Hematopoietic multipotent progenitor cell treated with erythropoietin and hydrocortisone succinate and interleukin-3 and kit ligand, for 6 days (in vitro differentiated cells): ENCODE results near the gene ULK3.
A peak's percentile ranks its signal among the peaks of the same experiment; 100 is the strongest.

Experiments
- DNase-seq: peaks from one replicate; pipeline ENCODE4 v3.0.0-alpha.2; 2015

ULK3 gene

DNA sequence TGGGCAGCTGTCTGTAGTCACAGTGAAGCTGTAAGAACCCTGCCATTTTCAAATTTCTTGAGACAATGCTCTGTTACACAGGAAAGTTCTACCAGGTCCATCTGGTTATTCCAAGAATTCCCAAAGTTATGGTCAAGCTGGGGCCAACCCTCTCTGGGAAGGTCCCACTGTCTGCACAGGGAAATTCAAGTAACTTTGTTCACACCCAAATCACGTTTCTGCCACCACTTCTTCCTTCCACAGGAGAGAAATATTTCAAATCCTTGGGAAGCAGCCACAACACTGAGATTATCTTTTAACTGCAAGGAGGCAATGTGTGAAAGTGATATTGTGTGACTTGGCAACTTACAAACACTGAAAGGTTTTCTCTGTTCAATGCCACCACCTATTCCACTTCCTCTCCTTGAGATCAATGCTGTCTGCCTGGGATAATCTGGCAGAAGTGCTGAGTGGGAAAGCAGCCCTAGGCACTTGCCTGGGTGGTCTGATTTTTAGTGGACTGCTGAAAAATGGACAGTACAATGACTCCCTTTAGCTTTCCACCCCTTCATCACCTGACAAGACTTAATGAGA is 24.6 kb upstream of the ULK3 start:
- peak; percentile 73 for DNase-seq

DNA sequence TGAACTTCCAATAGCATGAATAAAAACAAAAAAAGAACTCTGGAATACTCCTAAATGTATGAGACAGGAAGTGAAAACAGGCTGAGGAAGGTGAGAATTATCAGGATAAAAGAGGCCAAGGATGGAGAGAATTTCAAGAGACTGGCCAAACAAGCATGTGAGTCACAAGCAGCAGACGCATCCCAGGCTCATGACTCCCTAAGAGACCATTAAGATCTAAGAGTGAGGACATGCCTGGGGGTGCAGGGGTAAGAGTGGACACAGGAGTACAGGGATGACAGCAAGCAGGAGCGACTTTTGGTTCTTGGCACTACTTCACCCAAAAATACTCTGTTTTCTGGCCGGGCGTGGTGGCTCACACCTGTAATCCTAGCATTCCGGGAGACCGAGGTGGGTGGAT is 23.1 kb upstream of the ULK3 start:
- no peak for DNase-seq

DNA sequence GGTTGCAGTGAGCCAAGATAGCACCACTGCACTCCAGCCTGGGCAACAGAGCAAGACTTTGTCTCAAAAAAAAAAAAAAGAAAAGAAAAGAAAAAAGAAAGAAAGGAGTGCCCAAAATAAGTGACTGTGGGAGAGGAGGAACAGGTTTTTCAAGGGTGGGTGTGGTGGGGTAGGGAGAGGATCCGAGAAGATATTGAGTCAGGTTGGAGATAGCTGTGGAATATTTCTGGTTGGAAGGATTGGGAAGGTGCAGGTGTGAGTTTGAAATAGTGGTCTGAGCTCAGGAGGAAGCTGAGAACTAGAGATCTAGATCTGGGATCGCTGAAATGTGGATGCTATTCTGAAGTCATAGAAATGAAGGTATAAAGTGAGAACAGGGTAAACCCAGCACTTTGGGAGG is 22.4 kb upstream of the ULK3 start:
- no peak for DNase-seq

DNA sequence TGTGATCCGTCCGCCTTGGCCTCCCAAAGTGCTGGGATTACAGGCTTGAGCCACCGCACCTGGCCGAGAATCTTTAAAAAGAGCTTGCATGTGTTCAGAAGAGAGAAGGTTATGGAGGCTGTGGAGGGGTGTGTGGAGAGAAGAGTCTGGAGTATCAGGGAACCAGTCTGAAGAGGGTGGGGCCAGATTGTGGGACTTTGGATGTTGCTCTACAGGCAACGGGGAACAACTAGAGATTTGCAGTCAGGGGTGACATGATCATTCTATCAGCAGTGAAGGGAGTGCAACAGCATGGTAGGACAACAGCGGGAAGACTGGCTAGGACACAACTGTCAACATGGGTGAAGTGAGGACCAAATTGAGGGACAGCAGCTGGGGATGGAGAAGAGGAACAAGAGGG is 21.3 kb upstream of the ULK3 start:
- DNase-seq, result no peak

DNA sequence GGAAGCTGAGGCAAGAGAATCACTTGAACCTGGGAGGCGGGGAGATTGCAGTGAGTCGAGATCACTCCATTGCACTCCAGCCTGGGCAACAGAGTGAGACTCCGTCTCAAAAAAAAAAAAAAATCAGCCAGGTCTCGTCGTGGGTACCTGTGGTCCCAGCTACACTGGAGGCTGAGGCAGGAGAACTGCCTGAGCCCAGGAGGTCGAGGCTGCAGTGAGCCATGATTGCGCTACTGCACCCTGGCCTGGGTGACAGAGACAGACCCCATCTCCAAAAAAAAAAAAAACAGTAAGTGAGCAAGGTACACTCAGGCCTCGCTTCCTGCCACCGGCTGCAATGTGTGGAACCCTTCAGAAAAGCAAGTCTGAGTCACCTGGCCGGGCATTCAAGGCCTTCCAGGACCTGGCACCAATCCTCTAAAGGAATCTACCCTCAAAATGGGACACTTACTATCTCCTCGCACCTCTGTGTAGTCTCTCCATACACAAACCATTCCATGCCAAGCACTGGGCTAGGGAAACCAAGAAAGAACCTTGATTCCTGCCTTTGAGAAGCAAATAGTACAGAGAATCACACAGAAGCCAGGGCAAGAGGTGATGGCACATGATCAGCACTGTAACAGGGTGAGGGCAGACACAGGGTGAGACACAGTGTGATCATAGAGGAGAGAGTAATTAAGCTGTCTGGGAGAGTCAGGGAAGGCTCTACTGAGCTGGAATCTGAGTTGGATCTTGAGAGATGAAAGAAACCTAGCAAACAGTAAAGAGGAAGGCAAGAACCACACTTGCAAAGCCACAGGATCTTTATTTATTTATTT is 20.5 kb upstream of the ULK3 start:
- DNase-seq, result no peak

DNA sequence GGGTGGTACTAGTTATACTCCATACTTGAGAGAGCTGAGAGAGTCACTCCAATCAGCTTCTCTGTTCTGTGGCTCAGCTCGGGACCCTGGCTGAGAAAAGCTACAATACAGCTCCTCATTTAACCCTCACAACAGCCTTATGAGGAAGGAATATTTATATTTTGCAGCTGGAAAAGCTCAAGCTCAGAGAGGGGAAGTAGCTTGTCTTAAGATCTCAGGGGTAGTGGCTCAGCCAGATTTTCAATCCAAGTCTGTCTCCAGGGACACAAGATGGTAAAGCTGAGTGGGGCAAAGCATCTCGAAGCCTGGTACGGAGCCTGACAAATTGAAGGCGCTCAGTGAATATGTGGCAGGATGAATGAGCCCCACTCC is 15.4 kb upstream of the ULK3 start:
- DNase-seq, result no peak

DNA sequence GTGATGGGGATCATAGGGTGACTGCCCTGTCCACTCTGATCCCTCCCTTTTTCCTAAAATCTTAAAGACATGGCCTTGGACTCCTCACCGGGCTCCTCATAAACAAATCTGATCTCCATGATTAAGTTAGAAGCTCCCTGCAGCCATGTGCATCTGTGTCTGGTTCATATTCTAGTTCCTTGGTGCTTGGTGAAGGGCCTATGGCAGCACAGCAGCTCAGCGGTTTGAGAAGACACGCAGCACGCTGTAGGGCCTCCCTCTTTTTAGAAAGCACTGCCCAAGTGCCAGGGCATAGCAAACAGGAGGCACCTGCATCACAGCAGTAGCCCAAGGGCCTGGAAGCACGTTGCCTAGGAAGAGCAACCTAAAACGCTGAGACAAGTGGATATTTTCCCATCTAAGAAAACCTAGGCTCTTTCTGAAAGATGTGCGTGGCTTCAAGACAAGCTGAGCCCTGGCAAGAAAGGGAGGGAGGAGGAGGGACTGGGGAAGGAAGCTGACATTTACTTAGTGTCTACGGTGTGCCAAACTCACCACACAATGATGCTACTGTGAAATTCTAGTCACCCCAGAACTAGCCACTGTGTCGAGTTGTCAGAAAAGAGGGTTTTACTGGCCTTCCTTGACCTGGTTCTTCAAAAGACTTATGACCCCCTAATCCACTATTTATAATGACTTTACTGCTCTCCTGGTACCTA is 14.9 kb upstream of the ULK3 start:
- DNase-seq, result no peak

DNA sequence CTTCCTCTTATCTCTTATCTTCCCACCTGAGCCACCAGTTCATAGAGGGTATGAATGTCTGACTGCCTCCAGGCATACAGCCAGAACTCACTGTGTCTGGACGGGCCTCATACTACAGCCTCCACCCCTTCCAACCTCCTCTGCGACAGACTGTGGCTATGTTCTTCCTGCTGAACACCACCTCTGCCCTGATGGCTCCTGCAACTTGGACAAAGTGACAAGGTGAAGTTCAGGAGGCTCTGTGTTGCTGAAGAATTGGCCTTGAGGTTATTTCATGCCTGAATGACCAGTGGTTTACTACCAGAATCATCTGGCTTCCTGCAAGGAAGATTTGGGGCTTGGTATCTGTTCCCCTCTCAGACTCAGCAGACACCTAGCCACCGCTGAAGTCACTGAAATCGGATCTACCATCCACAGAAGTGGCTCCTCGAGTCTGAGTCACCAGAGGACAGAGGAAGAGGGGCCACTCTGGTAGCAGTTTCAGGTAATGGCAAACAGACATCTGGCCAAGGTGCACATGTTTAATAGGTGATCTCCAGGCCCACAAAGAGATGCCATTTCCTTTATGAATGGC is 14.2 kb upstream of the ULK3 start:
- DNase-seq, result peak; percentile 67

DNA sequence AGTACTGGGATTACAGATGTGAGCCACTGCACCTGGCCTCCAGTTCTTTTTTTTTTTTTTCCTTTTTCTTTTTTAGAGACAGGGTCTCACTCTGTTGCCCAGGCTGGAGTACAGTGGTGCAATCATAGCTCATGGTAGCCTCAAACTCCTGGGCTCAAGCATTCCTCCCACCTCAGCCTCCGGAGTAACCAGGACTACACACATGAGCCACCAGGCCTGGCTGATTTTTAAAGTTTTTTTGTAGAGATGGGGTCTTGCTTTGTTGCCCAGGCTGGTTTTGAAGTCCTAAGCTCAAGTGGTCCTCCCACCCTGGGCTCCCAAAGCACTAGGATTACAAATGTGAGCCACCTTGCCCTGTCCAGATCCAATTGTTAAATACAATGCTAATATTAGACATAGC is 13.6 kb upstream of the ULK3 start:
- DNase-seq, result no peak

DNA sequence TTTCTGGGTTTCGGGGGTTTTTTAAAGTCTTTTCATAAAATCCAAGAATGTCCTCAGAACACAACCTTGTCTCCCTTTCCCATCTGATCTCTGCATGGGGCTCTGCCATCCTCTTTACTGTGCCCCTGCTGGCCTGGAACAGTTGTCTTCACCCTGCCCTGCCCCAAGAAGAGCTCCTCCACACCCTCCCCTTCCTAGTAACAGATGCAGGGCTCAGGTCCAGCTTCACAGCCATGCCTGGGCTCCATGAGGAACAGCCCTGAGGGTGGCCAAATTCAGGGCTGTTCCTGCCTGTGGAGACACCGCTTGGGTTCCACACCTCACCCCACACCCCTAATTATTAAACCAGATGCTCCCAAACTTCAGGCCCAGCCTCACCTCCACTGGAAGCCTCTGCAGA is 12.9 kb upstream of the ULK3 start:
- no peak for DNase-seq

DNA sequence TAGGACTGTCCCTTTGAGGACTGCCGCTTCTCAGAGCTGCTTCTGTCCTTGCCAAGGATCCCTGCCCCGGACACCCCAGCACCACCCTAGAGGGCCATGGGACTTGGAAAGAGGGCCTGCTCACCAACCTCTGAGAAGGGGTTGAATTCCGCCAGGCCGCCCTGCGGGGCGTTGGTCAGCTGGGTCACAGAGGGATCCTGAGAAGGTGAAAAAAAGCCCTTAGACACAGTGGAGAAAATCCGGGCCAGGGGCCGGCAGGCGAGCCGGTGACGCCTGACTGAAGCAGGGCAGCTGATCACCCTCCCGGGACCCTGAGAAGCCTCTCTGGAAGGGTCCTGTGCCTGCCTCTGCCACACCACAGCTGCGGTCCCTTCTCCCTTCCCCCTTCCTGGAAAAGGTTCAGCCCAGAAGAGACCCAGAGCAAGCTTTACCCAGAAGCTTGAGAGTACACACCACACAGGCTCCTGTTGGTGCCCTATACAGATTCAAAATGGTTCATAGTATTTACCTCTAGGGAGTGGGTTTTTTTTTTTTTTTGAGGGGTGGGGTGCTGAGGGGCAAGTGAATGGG is 11.6 kb upstream of the ULK3 start:
- DNase-seq, result no peak

DNA sequence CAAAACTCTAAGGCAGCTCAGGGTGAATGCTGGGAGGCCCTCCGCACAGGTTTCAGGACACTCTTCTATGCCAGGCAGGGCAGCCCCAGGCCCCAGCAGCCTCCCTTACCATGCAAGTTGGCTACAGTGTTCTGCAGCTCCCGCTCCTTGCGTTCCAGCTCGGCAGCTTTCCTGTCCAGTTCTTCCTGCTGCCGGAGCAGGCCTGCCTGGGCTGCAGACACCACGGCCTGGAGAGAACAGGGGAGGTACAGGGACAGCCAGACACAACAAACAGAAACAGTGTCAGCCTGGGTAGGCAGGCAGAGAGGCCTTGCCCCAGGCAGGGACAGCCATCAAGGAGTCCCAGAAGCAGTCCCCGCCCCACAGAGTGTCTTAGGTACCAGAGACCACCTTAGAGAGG is 9.0 kb upstream of the ULK3 start:
- DNase-seq, result no peak

DNA sequence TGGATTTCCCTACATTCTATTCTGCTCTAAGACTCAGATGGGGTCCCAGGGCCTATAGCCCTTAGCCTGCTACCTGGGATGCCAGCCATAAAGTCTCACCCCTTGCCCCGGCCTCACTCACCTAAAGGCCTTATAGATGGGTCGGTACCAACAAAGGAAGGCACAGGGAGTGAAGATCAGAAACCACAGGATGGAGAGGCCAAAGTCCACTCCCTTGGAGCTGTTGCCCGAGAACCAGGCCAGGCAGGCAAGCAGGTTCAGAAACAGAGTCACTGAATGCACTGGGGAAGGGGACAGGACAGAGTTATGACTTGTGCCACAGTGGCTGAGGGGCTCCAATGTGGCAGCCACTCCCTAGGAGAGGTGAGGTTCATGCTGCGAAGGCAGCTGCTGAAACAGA is 7.4 kb upstream of the ULK3 start:
- DNase-seq, result no peak

DNA sequence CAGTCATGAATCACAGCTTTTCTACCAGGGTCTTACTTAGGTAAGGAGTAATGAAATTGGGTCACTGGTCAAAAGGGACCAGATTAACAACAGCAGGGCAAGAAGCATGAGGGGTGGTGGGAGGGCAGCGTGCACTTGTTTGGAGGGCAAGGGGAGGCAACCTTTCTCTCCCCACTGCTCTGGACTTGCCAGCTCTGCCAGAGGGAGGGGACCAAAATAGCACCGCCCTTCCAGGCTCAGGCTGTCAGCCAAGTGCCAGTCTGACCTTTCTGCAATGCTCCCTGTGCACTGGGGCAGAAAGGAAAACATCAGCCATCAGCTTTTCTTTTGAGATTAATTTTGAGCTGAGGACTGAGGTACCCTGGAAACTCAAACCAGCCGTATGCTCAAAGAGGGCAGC is 4.5 kb upstream of the ULK3 start:
- DNase-seq, result peak; percentile 63

DNA sequence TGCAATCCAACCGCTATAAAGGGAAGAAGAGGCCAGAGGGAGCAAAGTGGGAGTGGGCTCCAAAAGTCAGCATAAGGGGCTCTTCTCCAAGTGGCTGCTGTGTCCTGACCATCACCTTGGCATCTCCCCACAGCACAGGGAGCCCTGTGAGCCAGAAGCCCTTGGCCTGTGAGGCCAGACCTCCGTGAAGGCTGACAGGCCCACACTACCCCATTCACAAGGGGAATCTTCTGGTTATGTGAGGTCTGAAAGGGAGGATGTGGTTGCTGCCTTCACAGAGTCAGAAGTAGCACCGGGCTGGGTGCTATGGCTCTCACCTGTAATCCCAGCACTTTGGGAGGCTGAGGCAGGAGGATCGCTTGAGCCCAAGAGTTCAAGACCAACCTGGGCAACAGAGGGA is 2.6 kb upstream of the ULK3 start:
- no peak for DNase-seq

DNA sequence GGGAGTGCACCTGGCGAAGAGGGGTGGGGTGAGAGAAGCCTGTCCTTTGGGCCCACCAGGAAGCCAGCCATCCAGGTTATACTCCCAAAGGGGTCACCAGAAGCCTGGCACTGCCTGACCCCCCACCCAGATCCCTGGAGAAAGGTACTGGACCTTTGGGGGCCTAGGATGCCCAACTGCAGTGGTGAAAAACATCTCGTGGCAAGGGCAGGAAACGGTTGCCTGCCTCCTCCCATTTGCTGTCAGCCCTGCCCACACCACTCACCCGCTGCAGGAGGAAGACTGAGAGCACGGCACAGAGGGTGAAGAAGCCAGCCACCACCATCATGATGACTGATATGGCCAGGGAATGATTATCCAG is 2.2 kb upstream of the ULK3 start:
- DNase-seq, result peak; percentile 82

DNA sequence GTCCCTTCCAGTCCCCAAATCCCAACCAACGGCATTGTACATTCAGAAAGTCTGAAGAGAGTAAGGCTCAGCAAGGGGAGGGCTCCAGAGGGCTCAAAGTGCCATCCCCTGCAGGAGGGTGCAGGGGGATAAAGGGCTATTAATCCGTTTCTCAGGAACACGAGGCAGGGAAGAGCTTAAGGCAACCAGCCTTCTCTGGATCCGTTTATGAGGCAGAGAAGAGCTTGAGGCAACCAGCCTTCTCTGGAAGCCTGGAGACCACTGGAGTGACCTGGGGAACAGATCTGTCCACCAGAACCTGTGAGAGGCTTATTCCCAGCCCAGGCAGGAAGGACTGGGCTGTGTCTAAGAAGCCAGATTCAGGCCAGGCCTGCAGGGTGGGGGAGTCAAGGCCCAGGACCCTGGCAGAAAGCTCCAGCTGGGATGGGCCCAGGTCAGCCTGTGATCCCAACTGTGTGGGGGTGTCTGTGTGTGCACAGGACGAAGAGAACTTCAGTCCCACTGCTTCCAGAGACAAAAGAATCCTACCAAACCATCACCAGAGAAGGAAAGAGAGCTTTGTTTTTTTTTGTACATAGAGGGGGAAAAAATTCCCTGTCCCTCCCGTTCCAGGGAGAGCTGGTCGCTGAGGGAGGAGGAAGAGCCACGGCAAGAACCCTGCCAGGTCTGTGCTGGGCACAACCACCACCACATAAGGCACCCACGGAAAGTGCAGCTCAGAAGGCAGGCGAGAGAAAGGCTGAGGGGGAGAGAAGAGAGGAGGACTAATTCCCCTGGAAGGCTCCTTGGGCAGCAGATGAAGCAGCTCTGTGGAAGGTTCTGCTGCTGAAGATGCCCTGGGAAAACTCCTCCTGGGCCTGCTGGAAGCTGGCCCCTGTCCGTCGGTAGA is 1.6 kb upstream of the ULK3 start:
- DNase-seq, result peak; percentile 29

DNA sequence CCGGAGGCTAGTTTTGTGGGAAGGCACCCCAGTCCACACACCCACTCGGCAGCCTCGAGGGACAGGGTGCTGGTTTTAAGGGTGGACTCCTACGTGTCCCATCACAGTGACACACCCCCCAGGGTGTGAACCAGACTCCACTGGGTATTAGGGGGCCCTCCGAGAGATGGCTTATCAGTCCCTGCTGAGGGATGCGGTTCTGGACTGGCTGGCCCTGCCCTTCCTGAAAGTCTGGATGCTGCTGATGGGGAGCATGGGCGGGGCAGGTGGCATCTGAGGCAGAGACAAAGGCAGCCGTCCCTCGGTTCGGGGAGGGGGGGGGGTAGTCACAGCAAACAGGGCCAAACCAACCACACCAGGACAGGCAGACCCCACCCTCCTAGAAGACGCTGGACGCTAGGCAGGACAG is 939 bp upstream of the ULK3 start:
- DNase-seq, result peak; percentile 96

DNA sequence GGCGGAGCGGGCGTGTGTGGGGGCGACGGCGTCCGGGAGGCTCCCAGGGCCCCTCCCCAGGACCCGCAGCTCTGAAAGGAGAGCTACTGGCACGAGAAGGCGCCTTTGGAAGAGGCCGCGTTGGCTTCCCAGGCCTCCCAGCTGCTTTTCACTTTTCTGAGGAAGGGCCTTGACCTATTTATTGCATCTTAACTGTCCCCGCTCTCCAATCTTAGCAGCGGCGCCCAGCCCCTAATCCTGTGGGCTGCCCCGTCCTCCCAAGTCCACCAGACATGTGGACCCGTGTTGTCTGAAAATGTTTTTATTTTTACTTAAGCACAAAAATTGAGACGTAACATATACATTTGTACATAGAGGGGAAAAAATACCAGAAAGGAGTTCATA is 481 bp upstream of the ULK3 start:
- no peak for DNase-seq

DNA sequence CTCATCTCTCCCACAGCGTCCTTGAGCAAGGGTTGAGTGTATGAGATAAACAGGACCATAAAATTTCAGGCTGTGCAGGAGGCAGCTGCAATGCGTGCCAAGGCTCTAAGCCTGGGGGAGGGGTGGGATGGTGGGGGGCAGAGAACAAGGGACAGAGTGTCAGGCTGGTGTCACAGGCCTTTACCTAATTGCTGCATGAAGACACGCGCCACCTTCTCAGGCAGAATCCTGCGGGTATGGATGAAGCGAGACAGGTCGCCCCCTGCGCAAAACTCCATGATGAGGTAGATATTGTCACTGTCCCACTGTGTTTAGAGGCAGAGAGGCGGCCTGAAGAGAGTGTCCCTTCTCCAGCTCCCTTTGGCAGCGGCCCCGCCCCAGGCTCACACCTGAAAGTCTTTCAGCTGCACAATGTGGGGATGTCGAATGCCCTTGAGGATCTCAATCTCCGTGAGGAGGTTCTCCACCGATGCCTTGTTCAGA is 1.0 kb downstream of the ULK3 start:
- no peak for DNase-seq

DNA sequence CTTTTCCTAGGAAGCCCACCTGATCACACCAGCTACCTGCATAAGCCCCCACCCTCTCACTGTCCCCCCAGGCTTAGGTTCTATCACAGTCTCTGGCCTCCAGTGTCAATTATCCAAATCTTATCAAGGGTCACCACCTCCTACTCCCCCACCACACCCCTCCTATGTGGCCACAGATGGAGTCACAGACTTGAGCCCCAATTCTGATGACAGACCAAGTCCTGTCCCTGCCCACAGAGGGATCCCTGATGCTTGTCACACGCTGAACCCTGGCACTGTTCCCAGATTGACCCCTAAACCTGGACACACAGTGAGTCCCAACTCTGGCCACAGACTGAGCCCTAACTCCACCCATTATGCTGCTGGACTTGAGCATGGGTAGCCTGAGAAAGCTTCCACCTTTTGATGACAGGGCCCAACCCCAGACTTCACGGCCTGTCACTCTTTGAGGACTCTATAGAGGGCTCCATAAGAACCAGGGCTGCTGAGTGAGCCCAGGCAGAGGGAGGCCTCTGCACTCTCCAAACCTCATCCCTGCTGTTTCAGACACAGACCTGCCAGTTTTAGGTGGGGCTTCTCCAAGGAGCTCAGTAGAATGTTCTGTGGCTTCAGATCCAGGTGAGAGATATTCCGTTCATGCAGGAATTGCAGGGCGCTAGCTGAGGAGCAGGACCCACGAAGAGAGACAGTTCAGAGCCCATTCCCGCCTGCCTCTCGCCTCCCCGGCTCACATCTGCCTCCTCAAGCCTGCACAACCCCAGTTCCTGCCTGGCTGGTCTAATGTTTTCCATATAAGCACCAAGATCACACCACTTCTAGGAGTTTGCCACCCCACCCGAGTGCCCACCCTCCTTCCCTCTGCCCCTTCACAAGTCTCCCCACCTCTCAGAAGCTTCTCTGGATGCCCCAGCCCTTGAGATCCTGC is 1.8 kb downstream of the ULK3 start:
- peak; percentile 64 for DNase-seq
